ENCODE results near the gene KLRF1.

- TF ChIP-seq CTCF (IDR thresholded peaks at IDR 0.05) (no peak), POLR2A (IDR thresholded peaks at IDR 0.05) (no peak)
These were observed 31.3 kb upstream of the KLRF1 start for GRCh38 chr12:9795945-9796344.
